IgD-negative memory B cell (primary cell): ENCODE data around the gene UGCG. TPM values are rescaled to one million over a fixed set of nuclear protein-coding genes. Genes with fewer than 3 reads are reported as not detected.

Experiments used
- polyA plus RNA-seq: library from polyadenylated mRNA; unstranded; fragments of 300-500 nt; fragmentation: Illumina TruSeq; gene quantifications from one replicate; pipeline ENCODE4 v1.2.3, GENCODE V29; 2021

The UGCG gene
- polyA plus RNA-seq, 1 donor from 2014 or later = 23.7 TPM

Other genes starting within 250 kb of the UGCG start
- gene GNG10, start 235.2 kb upstream of the UGCG start, polyA plus RNA-seq = 16.2 TPM
- gene SHOC1, start 101.9 kb upstream of the UGCG start, polyA plus RNA-seq = not detected